Fibroblast of skin of right quadriceps (primary cell): ENCODE results near the gene ZSCAN21.

Experiments
- DNase-seq: peaks from one replicate; pipeline ENCODE4 v3.0.0-alpha.2; 2013

Gene ZSCAN21

DNA sequence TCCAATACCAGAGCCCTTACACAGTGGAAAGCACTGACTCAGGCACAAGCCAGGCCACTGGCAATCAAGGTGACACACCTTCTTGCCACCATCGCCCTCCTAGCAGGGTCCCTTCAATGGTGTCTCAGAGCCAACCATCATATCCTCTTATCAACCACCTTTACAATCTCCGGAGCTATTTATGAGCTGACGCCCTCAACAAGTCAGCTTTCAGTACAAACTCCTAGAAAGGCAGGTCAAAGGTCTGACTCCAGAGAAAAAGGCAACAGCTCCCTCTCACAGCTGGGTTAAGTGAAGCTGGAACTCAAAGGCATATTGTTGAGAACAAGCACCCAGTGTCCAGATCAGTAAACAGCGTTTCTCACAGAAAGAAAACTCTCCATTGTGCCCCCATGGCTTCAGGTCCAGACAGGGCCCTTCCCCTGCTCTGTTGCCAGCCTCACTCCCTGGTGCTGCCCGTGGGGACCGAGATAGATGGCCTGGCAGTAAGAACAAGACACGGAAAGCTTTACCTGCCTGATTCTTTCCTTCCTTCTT is 29.5 kb downstream of the ZSCAN21 start:
- no peak for DNase-seq

DNA sequence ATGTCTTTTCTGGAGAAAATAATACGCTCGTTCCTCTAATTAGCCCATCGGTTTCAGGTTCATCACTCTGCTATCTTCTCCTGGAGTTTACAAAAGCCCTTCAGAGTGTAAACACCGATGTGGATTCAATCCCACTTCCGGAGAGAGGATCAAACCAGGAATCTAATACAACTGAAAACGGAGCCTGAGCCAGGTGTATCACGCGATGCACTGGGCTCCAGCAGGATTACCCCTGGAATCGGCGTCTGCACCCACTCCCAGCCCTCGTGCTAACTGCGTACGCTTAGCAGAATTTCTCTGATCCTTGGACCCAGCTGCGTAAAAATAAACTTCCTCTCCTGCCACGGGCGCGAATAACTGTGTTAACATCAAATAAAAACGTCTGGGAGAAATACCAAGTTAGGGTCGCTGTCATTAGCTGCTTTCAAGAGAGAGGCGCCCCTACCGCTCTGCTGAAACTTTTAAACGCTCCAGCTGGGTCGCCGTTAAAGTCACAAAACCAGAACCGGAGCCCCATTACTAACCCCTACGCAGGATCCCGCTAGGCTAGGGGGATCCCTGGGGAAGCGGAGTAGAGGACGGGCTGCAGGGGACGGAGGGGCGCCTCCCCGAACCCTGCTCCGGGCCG is 31.4 kb downstream of the ZSCAN21 start:
- no peak for DNase-seq

DNA sequence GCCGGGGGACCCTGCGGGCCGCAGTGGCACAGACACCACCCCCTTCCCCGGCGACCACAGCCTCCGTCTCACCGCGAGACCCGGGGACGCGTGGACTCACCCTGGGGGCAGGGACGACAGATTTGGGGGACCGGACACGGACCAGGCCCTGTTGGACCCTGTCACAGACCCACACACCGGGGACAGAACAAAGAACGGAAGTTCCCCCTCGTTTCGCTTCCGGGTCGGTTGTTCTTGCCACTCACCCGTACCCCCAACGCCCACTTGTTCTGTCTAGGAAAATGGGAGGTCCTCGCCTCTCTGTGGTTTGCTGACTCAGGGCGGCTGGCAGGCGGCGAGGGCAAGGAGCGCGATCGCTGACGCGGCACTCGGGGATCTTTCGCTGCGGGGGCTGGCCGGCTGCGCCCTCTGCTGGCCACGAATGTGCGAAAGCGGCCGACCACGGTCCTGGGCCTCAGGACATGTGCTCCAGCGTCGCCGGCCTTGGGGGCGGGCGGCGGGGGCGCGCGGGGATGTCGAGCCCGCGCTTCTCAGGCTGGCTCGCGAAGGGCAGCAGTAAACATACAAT is 32.0 kb downstream of the ZSCAN21 start, which contains the start of gene ZNF3:
Gene ZNF3 (minus strand): TSS at position 189 of the 568 bp plus-strand sequence. CDS start 4,366 bp downstream, outside the sequence.
- peak; percentile 99 for DNase-seq

DNA sequence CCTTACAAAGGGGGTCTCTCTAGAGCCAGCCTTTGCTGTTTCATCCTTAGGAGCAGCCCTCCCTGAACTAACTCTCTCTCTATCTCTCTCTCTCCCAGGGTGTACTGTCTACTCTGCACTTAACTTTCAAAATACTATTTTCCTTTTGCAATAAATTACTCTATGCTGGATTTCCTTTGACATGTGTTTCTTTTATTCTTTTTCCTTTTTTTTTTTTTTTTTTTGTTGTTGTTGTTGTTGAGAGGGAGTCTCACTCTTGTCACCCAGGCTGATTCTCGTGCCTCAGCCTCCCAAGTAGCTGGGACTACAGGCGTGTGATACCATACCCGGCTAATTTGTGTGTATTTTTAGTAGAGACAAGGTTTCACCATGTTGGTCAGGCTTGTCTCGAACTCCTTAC is 33.4 kb downstream of the ZSCAN21 start:
- no peak for DNase-seq

DNA sequence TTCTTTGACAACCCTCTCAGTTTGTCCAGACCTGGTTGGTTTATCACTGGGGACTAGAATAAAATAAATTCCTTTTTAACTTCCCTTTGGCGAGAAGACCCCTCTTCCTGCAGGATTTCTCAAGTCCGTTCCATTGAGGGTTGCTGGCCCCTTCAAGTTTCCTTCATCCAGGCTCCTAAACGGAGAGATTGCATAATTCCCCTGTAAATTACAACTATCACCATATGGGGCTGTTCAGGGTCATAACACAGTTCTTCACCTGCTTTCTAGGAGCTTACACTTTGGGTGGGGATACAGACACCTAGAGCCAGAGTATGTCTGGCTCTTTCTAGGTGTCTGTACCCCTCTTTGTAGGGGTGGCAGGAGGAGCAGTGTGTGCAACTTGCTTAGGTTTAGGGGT is 35.9 kb downstream of the ZSCAN21 start:
- DNase-seq: no peak

DNA sequence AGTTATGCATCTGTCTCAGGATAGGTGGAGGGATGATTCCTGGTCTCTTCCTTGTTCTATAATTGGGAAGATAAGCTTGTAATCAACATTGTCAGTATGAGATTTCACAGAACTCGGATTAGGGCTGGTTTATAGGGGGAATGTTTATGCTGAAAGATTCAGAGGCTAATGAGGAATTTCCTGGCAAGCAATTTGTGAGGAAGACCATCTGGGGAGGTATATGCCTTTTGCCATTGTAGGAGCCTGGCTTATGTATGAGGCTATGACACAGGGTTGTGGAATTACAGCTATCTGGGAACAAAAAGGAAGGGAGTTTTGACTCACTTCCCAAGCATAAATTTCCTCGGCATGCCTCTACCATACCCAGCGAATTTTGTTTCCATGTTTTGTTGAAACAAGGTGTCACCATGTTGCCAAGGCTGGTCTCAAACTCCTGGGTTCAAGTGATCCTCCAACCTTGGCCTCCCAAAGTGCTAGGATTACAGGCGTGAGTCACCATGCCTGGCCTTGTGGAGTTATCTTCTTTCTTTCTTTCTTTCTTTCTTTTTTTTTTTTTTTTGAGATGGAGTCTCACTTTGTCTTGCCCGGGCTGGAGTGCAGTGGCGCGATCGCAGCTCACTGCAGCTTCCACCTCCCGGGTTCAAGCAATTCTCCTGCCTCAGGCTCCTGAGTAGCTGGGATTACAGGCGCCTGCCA is 37.6 kb downstream of the ZSCAN21 start:
- DNase-seq: peak; percentile 99

DNA sequence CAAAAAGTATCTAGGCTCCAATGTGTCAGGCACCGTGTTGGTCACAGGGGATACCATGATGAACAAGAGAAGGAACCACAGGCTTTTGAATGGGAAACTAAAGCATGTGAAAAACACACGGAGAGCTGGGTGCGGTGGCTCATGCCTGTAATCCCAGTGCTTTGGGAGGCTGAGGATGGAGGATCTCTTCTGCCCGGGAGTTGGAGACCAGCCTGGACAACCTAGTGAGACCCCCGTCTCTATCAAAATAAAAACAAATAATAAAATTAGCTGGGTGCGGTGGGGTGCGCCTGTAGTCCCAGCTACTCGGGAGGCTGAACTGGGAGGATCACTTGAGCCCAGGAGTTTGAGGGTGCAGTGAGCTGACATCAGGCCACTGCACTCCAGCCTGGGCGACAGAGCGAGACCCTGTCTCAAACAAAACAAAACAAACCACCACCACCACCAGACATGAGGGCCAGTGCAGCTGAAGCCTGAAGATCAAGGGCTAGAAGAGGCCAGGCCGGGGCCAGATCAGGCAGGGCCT is 38.6 kb downstream of the ZSCAN21 start:
- no peak for DNase-seq

DNA sequence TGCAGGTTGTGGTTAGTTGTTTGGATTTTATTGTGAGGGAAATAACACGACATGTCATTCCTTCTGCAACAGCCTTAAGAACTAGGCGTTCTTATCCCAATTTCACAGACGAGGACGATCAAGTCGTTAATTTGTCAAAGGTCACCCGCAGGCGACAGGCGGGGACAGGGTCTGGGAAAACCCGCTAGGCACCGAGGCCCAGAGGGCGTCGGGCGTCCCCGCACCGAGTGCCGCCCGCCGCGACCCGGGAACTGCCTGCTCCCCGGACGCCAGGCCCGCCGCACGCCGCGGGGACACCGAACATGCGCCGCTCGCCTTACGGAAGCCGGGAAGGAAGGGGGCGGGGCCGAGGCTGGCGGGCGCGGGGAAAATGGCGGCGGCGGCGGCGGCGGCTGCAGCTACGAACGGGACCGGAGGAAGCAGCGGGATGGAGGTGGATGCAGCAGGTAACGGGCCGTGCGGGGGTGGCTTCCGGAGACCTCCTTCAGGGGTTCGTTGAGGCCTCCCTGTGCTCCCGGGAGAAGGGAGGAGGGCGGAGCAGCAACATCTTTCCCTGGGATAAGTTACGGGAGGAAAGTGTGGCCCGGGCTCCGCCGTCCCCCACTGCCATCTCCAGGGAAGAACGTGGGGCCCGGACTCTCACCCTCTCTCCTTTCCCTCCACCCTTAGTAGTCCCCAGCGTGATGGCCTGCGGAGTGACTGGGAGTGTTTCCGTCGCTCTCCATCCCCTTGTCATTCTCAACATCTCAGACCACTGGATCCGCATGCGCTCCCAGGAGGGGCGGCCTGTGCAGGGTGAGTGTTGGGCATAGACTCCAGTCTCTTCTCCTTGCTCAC is 39.3 kb downstream of the ZSCAN21 start, which contains the start of gene COPS6:
Gene COPS6 (plus strand): TSS at position 349 of the 837 bp plus-strand sequence. CDS start 22 bp downstream, at position 371.
- peak; percentile 80 for DNase-seq

DNA sequence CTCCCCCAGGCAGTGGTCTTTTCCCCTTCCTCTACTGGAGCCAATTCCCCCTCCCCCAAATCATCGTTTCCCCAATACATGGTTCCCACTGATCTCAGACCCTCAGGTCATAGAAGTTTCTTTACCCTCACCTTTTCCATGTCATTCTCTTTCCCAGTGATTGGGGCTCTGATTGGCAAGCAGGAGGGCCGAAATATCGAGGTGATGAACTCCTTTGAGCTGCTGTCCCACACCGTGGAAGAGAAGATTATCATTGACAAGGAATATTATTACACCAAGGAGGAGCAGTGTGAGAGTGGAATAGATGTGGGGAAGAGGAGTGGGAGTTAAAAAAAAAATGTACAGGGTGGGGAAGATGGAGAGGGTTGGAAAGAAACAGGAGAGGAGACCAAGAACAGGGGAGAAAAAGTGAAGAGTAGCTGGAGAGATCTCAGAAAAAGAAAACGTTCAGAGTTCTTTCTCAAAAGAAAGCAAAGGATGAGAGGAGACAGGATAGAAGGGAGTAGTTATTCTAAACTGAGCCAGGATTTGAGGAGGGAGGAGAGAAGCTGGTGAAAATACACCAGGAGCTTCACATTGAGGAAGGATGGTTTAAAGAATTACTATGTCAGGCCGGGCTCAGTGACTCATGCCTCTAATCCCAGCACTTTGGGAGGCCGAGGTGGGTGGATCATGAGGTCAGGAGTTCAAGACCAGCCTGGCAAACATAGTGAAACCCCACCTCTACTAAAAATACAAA is 40.1 kb downstream of the ZSCAN21 start:
- DNase-seq: no peak

DNA sequence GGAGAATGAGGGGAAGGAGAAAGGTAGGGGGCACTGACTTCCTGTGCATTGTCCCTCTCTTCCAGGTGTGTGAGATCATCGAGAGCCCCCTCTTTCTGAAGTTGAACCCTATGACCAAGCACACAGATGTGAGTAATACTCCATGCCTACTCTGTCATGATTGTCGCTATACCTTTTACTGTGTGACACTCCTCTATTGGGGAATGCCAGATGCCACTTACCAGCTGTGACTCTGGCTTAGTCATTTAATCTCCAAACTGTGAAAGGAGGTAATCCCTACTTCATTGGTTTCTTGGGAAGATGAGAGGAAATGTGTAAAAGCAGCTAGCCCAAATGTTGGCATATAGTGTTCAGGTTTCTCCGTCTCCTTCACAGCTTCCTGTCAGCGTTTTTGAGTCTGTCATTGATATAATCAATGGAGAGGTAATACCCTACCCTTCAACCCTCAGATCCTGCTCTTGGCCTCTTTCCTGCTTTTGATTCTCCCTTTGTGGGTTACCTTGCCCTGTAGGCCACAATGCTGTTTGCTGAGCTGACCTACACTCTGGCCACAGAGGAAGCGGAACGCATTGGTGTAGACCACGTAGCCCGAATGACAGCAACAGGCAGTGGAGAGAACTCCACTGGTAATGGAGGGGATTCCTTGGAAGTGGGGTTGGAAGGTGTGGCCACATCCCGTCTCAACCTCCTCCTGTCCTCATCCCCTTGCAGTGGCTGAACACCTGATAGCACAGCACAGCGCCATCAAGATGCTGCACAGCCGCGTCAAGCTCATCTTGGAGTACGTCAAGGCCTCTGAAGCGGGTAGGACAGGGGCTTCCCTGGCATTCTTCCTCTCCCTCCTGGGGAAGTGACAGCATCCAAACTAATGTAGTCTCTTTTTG is 41.2 kb downstream of the ZSCAN21 start:
- DNase-seq: no peak

DNA sequence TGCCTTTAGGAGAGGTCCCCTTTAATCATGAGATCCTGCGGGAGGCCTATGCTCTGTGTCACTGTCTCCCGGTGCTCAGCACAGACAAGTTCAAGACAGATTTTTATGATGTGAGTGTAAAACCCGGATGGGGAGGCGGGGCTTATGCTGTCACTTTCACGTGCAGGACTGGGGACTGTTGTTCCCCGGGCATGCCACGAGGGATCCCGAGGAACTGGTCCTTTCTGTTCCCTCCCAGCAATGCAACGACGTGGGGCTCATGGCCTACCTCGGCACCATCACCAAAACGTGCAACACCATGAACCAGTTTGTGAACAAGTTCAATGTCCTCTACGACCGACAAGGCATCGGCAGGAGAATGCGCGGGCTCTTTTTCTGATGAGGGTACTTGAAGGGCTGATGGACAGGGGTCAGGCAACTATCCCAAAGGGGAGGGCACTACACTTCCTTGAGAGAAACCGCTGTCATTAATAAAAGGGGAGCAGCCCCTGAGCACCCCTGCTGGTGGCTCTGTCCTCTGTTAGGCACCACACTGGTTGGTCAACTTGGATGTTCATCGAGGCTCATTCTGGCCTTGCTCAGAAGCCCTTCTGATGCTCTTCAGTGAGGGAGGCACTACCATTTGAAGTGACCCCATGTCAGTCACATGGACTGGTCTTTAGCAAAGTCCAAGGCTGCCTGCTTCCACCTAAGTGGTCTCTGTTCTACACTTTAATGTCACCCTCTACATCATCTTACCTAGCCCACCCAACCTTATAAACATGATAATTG is 42.0 kb downstream of the ZSCAN21 start:
- no peak for DNase-seq

DNA sequence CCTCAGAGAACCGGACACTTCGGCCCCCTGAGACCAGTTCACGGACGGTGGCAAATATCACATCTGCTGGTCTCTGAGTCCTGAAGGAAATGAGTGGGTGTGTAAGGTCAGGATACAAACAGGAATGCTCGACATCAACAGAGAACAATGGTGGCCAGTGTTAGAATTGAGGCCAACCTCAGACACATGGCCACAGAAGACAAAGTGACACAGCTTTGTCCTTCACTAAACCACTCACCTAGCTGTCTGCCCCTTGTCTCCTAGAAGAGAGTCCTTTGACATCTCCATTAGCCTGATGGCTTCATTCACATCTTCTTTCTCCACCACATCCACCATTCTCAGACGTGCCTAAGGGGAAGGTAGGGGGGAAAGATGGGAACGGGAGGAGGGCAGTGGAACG is 43.5 kb downstream of the ZSCAN21 start:
- no peak for DNase-seq

DNA sequence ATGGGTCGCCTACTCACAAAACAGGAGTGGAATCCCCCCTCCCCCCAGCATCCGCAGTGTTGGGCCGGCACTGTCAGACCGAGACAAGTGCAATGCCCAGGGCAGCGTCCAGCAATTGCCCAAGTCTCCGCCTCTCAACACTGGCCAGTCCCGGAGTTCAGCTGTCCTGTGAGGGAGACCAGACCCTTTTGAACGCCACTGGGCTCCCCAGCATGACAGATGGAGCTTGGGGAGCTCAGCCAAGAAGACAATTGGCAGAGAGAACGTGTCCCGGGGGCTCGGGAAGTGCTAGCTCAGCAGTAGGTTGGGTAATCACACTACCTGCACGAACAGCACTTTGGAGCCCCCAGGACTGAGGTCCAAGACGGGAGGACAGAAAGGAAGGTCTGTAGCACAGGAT is 43.9 kb downstream of the ZSCAN21 start:
- no peak for DNase-seq

DNA sequence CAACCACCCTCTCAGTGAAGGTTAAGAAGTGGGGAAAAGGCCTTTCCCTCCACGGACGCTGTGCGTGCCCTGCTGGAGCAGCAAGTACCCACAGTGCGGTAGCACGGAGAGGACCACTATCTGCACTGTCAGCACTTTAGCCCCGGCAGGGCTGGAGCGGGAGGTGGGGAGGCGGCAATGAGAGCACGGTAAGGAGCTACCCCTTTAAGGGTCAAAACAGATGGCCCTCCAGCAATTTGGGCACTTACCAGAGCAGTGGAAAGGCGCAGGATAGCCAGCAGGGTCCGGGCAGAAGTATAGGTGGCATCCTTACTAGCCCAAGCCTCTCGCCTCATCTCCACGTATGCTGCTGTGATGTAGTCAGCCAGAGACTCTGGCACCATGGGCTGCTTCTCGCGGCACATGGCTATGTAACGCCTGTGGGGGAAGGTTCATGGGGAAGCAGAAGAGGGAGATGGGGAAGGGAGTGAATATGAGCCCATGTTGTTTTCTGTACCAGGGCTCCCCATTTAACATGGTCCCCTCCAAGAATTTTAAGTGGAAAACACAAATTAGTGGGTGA is 44.4 kb downstream of the ZSCAN21 start:
- no peak for DNase-seq

DNA sequence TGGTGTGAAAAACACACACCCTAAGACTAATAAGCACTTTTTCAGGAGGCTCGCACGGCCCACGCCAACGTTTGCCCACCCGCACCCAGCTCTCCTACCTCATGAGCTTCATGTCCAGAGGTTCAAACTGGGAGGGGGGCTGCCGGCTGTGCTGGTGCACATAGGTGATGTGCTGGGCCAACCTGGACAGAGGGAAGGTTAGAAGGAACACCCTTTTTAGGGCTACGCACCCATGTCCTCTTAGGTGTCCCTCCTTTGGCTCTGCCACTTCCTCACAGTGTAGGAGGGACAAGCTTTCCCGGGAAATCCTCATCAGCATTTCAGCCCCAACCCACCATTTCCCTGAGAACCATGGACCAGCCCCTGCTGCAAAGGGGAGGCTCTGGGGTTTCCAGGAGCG is 45.7 kb downstream of the ZSCAN21 start:
- DNase-seq: no peak

DNA sequence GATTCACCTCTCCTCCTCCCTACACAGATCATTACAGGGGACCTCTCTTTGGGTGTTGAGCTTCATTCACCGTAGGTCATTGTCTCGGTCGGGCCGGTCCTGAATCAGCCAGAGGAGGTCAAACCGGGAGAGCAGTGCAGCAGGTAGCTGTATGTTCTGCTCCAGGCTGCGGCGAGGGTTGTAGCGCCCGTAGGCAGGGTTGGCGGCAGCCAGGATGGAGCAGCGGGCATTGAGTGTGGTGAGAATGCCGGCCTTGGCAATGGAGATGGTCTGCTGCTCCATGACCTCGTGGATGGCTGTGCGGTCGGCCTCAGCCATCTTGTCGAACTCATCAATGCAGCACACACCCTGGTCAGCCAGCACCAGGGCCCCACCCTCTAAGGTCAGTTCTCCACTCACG is 46.1 kb downstream of the ZSCAN21 start:
- DNase-seq: no peak

DNA sequence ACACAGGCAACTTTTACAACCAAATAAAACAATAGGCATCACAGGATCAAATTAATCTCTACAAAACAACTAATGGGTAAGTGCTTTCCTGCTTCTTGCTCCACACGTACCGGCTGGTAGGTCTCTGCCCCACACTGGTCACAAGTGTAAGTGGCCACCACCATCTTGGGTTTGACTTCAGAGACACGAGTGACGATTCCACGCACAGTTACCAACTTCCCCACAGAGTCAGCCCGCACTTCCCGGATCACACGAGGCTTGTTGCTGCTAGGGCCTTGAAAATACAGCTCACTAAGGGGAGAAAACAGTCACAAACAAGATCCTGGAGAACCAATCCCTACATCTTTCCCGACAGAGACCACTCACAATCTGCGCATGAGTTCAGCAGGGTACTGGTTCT is 49.3 kb downstream of the ZSCAN21 start:
- DNase-seq: no peak

DNA sequence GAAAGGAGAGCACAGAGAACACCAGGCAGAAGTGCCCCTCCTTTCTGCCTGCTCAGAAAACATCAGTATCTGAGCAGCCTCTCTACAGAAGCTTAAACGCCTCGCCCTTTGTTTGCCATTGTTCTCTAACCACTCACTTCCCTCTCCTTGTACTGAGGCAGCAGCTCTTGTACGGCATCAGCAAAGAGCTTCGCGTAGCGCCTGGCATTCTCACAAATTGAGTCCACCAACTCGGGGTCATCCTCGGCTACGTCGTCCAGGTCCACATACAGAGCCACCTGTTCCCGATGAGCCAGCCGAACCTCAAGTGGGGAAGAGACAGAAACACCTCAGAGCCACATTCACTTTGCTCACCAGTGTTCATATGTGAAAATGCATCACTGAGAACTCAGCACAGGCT is 49.9 kb downstream of the ZSCAN21 start:
- DNase-seq: no peak

DNA sequence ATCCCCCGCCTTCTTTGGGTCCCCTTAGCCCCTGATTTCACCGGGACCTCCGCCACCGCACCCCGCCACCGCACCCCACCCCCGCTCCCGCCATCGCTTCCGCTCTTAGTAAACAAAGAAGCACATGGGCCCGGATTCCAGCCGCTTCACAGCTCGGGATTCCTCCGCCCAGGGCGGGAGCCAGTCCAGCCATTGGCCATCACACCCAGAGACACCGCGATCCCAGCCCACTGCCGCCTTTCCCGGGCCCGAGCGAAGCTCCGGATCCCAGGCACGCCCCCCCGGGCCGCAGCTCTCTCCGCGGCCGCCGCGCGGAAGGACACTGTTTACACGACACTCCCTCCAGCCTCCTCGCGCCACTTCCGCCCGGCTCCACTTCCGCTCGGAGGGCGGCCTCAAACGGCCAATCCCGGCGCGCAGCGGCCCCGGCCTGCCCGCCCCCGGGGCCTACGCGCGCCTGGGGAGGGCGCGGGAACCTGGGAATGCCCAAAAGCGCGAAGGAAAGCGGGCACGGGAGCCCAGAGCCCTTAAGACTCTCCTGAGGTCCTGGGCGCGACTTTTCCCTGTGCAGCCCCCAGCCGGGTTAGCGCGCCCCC is 50.9 kb downstream of the ZSCAN21 start:
- DNase-seq: peak; percentile 98
